GM21381 (cell line): ENCODE measurements around the gene ZNF407.
"Not testable (repeated sequence)": the region's sequence is repeated elsewhere in the genome, so short reads cannot be mapped to it uniquely, and the experiment has no call there.

Experiments
- ATAC-seq: cut with Tn5 transposase; IDR thresholded peaks from one replicate; pipeline ENCODE4 v1.9.1; 2021; ENCODE audit warnings: mild to moderate bottlenecking, moderate library complexity; ENCODE audit not compliant: unreplicated experiment

Gene ZNF407

DNA sequence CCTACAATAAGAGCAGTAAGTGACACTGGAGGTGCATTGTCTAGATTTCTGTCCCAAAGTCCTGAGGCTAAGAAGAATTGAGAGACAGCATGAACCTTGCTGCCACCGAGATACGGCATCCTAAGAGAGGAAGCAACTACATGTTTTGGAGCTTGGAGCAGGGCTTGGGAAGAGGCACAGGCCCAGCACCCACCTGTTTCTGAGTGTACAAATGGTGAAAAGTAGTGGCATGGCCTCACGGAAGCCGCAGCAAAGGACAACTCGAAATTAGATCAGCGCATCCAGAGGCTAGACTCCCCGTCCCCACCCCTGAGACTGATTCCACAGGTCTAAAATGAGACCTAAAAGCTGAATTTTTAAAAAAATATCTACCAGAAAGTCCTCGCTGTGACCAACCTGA is 483.8 kb downstream of the ZNF407 start:
- ATAC-seq: no peak

DNA sequence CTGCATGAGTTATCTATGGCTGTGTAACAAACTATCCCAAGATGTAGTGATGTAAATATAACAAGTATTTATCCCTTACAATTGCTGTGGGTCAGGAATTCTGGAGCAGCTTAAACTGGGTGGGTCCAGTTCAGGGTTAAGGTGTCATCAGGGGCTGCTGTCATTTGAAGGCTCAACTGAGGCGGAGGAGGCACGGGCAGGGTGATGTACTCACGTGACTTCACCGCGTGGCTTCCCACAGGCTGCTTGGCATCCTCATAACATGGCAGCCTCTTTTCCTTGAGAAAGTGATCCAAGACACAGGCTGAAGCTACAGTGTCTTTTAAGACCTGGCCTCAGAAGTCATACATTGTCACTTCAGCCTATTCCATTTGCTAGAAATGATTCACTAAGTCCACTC is 485.5 kb downstream of the ZNF407 start:
- ATAC-seq: no peak

- no peak for ATAC-seq
Measured at GRCh38 chr18:75083761-75084160, 486.1 kb downstream of the ZNF407 start.

- ATAC-seq: not testable (repeated sequence)
Measured at GRCh38 chr18:75085676-75086075, 488.0 kb downstream of the ZNF407 start.

DNA sequence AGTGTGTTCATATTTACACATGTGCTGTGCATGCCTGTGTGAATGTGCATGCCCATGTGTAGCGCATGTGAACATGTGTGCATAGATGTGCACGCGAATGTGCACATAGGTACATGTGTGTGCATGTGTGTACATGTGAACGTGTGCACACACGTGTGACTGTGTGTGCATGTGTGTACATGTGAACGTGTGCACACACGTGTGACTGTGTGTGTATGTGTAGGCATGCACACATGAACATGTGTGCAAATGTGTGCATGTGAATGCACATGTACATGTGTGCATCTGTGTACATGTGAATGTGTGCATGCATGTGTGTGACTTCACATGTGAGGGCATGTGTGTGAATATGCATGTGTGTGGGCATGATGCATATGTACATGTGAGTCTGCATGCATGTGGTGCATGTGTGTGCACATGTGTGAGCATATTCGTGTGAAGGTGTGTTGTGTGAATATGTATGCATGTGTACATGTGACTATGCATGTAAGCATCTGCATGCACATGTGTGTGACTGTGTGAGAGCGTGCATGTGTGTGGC is 488.9 kb downstream of the ZNF407 start:
- no peak for ATAC-seq

GRCh38 chr18:75087119-75088020 is 489.7 kb downstream of the ZNF407 start:
- no peak for ATAC-seq

DNA sequence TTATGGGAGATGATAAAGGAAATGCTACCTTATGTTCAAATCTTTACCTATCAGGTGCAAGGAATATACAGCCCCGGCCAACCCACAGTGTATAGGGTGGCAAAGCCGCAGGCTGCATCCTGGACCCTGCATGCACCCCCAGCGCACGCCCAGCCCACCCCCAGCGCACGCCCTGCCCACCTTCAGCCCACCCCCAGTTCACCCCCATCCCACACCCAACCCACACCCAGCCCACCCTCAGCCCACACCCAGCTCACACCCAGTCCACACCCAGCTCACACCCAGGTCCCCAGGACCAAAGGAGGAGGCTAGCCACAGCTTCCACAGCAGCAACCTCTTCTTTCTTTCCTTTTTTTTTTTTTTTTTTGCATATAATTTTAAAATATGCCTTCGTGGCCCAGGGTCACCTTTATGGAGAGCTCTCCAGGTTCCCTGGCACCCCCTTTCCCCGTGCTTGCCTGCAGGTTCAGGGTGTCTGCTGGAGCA is 490.4 kb downstream of the ZNF407 start:
- no peak for ATAC-seq

- ATAC-seq: no peak
Measured at GRCh38 chr18:75088622-75089211, 491.0 kb downstream of the ZNF407 start.

DNA sequence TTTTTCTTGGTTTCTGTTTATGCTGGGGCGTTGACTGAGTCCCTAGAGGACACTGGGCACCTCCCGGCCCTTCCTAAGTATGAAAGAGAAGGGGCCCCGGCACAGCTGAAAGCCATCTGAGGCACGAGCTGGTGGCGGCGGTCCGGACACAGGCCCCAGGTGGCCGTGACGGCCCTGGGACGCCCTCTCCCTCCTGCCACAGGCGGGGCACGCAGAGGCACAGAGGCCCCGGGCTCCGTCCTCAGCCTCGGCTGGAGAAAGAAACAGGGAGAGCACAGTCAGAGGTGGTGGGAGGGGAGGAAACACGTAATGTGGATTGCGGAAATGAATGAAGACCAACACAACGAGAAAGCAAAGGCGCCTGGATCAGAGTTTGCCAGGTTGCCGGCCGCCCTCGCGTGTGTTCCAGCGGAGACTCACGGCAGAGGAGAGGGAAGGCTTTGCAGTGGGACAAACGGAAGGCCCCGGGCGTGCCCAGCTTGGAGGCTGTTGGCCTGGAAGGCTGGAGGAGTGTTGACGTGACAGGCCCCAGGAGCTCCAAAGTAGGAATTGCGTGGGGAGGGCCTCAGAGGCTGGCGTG is 492.2 kb downstream of the ZNF407 start:
- no peak for ATAC-seq

GRCh38 chr18:75090336-75090735 is 492.7 kb downstream of the ZNF407 start:
- ATAC-seq: no peak

DNA sequence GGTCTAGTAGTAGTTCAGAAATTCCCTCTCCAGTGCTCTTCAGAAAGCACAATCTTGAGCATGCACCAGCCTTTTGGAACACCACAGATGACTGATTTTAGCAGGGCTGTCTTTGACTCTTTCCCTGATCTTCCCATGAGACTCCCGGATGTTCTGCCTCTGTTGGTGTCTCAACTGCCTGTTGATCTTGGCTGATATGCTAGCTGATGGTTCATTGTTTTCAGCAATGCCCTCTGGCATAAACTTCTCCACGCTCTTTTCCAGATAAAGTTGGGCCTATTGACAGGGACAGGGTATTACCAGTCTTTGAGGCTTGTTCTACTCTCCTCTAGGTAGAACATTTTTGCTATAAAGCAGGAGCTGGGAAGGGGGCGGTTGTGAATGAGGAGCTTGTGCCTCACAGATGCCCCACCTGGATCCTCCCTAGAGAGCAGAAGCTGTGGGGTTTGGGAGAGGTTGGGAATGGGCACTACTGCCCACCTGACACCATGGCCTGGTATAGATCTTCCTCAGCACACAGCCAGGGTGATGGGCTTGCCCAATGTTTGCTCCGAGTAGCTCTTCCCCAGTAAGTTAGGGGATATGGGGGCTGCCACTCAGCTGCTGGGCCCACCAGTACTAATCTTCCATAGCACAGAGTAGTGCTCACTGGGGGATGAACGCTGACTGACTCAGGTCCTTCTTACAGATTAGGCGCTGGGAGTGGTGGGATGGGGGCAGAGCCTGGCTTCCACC is 500.0 kb downstream of the ZNF407 start:
- no peak for ATAC-seq

- no peak for ATAC-seq
Measured at GRCh38 chr18:75100832-75101630, 503.4 kb downstream of the ZNF407 start.

DNA sequence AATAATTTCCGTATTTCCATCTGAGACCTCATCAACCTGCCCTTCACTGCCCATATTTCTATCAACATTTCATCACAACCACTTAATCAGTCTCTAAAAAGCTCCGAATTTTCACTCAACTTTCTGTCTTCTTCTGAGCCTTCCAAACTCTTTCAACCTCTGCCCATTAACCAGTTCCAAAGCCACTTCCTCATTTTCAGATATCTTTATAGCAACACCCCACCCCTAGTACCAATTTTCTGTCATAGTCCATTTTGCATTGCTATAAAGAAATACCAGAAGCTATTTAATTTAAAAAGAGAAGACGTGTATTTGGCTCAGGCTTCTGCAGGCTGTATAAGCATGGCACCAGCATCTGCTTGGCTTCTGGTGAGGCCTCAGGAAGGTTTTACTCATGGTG is 504.2 kb downstream of the ZNF407 start:
- no peak for ATAC-seq

DNA sequence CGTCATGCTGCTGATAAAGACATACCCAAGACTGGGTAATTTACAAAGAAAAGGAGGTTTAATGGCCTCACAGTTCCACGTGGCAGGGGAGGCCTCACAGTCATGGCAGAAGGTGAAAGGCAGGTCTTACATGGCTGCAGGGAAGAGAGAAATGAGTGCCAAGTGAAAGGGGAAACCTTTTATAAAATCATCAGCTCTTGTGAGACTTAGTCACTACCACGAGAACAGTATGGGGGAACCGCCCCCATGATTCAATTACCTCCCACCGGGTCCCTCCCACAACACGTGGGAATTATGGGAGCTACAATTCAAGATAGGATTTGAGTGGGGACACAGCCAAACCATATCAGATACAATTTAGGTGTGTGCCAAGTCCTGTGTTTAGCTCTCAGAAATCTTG is 506.4 kb downstream of the ZNF407 start:
- ATAC-seq: not testable (repeated sequence)

DNA sequence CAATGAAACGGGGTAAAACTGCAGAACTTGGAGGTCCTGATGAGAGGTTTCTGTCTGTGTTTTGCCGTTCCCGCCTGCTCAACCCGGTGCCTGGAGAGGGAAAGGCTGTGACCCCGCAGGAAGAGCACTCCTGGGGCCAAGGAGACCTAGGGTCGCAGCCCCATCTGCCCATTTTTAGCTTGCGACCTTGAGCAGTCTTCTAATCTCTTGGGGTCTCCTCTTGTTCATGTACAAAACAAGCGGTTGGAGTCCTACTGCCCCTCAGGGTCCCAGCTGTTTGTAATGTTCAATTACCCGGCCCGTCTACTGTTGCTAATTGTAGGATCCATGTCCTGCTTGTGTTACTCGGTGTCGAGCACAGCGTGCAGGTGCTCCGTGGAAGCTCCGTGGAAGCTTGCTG is 506.8 kb downstream of the ZNF407 start:
- ATAC-seq: no peak

DNA sequence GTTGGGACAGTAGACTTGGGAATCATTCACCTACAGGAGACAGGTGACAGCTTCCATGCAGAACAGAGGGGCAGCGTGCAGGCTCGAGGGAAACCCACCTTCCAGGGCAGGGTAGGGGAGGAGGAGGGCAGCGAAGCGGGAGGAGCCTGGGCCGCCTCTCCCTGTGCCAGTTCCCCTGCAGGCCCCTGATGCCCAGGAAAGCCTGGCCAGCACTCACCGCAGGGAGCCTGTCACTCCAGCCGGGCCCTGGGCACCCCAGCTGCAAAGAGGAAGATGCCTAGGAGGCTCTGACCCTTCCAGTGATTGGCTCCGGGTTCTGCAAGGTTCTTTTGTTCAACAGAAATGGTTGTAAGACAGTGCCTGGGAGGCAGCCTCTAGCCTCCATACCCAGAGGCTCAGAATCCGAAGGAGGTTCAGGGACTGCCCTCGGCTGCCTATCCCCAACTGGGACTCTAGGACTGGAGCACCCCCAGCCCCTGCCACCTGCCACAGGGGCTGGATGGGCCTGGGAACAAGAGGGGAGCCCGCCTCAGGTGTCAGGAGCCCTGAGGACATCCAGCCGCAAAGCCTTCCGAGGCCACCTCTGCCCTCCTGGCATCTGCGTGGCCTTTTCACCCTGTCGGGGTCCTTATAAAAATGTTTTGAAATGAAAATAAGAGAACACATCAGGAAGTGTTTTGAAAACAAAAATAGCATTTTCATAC is 508.0 kb downstream of the ZNF407 start:
- ATAC-seq: no peak

- ATAC-seq: no peak
Measured at GRCh38 chr18:75106746-75107145, 509.1 kb downstream of the ZNF407 start.

GRCh38 chr18:75107196-75107930 is 509.7 kb downstream of the ZNF407 start:
- no peak for ATAC-seq

DNA sequence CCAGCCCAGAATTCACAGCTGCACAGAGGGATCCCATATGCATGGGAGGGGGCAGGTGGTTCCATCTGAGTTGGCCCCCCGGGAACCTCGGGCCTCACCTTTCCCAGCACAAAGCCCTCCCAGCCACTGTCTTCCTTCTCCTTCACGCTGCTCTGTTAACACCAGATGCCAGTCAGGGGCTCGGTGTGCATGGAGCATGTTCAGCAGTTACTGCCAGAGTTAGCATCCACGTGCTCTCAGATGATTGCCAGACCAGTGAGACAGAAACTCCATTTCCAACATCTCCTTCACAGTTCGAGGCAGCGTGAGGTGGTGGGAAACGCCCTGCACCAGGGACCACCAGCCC is 510.2 kb downstream of the ZNF407 start:
- no peak for ATAC-seq
